ENCODE measurements around the gene RPS26. TPM values are rescaled to one million over a fixed set of nuclear protein-coding genes. Genes with fewer than 3 reads are reported as not detected.

The RPS26 gene
- total and polyA plus RNA-seq, 9 of the 15 experiments (the other 6 are each of a cell fraction or from before 2014, with no cell fraction given): 70.2 to 1,589 (median 852) TPM

DNA sequence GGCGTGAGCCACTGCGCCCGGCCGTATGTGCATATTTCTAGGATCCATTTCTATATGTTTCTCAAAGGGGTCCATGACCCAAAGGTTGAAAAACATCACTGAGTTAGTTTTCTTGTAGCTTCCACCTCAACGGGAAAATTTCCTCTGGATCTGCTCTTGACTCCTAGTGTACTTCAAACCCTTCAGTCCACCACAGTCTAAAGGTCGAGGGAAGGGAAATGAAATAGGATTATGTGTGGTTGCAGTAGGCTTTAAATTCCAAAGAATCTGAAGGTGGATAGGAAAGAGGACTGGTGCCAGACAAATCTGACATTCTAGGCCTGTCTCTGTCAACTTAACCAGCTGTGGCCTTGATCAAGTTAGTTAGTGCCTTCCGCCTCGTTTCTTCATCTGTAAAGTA lies 46.4 kb upstream of the RPS26 start:
- intact Hi-C loops (cut with micrococcal nuclease) (no loop called here), in situ Hi-C loops (cut with MboI) (loop anchor here (5.0 kb wide), 1 partner anchor 37 kb away; no protein-coding TSS in a partner anchor)
- H2AFZ ChIP-seq (ENCODE audit: low read depth, low read length): no peak overlapping the region
- CTCF ChIA-PET (ENCODE audit: low intra/inter-chr PET ratio): interaction anchor here (1.2 to 3.7 kb wide), 4 partner anchors 34 to 257 kb away, joined by 4 to 35 read pairs (median 12); partner anchors contain the start of gene RPS26
- peaks cover 46% of the 10 kb centered on the region for H3K36me3 ChIP-seq (ENCODE audit: control insufficient read depth, insufficient read depth, low read length)
- H3K79me2 ChIP-seq (ENCODE audit: control insufficient read depth, insufficient read depth, low read length): peaks cover 19% of the 10 kb centered on the region
- no peak overlapping the region for H3K4me2 ChIP-seq (ENCODE audit: insufficient read depth, low read length)
- no peak for TF ChIP-seq FOXK1 (CRISPR knock-in tag; IDR thresholded peaks at IDR 0.05; ENCODE audit: borderline replicate concordance)
- TF ChIP-seq, protein P1, sequence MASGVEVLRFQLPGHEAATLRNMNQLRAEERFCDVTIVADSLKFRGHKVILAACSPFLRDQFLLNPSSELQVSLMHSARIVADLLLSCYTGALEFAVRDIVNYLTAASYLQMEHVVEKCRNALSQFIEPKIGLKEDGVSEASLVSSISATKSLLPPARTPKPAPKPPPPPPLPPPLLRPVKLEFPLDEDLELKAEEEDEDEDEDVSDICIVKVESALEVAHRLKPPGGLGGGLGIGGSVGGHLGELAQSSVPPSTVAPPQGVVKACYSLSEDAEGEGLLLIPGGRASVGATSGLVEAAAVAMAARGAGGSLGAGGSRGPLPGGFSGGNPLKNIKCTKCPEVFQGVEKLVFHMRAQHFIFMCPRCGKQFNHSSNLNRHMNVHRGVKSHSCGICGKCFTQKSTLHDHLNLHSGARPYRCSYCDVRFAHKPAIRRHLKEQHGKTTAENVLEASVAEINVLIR (CRISPR knock-in tag; IDR thresholded peaks at IDR 0.05): no peak
- TF ChIP-seq MAFF (IDR thresholded peaks at IDR 0.05; ENCODE audit: low read length): no peak
- no peak for TF ChIP-seq POLR3G (IDR thresholded peaks at IDR 0.05; ENCODE audit: extremely low read depth, insufficient read length, insufficient replicate concordance)
- TF ChIP-seq ATF7 (IDR thresholded peaks at IDR 0.05): no peak
- TF ChIP-seq XRCC4 (IDR thresholded peaks at IDR 0.05; ENCODE audit: extremely low read depth, insufficient read depth, insufficient read length): no peak
- TF ChIP-seq, protein P2, sequence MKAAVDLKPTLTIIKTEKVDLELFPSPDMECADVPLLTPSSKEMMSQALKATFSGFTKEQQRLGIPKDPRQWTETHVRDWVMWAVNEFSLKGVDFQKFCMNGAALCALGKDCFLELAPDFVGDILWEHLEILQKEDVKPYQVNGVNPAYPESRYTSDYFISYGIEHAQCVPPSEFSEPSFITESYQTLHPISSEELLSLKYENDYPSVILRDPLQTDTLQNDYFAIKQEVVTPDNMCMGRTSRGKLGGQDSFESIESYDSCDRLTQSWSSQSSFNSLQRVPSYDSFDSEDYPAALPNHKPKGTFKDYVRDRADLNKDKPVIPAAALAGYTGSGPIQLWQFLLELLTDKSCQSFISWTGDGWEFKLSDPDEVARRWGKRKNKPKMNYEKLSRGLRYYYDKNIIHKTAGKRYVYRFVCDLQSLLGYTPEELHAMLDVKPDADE (conservative IDR thresholded peaks at IDR 0.05; ENCODE audit: control insufficient read depth, low read depth, low read length): no peak
- no peak for TF ChIP-seq TCF7L2 (IDR thresholded peaks at IDR 0.05; ENCODE audit: low read depth, low read length)
- no peak for TF ChIP-seq ZNF324 (CRISPR knock-in tag; IDR thresholded peaks at IDR 0.05)
- no peak for TF ChIP-seq ILK (tag; IDR thresholded peaks at IDR 0.05; ENCODE audit: borderline replicate concordance, low read depth)
- TF ChIP-seq, protein P3, sequence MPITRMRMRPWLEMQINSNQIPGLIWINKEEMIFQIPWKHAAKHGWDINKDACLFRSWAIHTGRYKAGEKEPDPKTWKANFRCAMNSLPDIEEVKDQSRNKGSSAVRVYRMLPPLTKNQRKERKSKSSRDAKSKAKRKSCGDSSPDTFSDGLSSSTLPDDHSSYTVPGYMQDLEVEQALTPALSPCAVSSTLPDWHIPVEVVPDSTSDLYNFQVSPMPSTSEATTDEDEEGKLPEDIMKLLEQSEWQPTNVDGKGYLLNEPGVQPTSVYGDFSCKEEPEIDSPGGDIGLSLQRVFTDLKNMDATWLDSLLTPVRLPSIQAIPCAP (CRISPR knock-in tag; IDR thresholded peaks at IDR 0.05; ENCODE audit: borderline replicate concordance): no peak
- TF ChIP-seq SAFB (IDR thresholded peaks at IDR 0.05; ENCODE audit: borderline replicate concordance, low read depth, low read length): no peak
- TF ChIP-seq, protein P4, sequence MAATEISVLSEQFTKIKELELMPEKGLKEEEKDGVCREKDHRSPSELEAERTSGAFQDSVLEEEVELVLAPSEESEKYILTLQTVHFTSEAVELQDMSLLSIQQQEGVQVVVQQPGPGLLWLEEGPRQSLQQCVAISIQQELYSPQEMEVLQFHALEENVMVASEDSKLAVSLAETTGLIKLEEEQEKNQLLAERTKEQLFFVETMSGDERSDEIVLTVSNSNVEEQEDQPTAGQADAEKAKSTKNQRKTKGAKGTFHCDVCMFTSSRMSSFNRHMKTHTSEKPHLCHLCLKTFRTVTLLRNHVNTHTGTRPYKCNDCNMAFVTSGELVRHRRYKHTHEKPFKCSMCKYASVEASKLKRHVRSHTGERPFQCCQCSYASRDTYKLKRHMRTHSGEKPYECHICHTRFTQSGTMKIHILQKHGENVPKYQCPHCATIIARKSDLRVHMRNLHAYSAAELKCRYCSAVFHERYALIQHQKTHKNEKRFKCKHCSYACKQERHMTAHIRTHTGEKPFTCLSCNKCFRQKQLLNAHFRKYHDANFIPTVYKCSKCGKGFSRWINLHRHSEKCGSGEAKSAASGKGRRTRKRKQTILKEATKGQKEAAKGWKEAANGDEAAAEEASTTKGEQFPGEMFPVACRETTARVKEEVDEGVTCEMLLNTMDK (IDR thresholded peaks at IDR 0.05; ENCODE audit: borderline replicate concordance, insufficient read depth, low read depth, low read length, poor library complexity, severe bottlenecking): no peak
- no peak for TF ChIP-seq ZNF134 (CRISPR knock-in tag; conservative IDR thresholded peaks at IDR 0.05)
- TF ChIP-seq SAP30 (IDR thresholded peaks at IDR 0.05; ENCODE audit: borderline replicate concordance, insufficient read depth, low read depth, low read length, poor library complexity, severe bottlenecking): no peak
- TF ChIP-seq KDM2B (CRISPR knock-in tag; IDR thresholded peaks at IDR 0.05): no peak
- no TSS peak for BruUV-seq (replicated peaks)
- DNase-seq (ENCODE audit: extremely low read depth in 1 of 4, low spot score in 3 of 4) (no peak), ATAC-seq (no peak), FAIRE-seq (no peak)
- H3K9me3 ChIP-seq (replicated peaks; ENCODE audit: control insufficient read depth, insufficient read depth, low read depth, low read length): no peaks in the 10 kb centered on the region
- no peak overlapping the region for H3K27ac ChIP-seq (ENCODE audit: extremely low read depth, low read depth, low read length)
- 76% methylated on average over 8 of the region's 8 CpGs for WGBS (ENCODE audit: insufficient coverage, low coverage, missing lambda C conversion rate)
- H4K20me1 ChIP-seq (replicated peaks; ENCODE audit: control insufficient read depth, insufficient read depth, low read length): no peaks in the 10 kb centered on the region
- no peaks in the 10 kb centered on the region for H3K27me3 ChIP-seq (ENCODE audit: control insufficient read depth in 2 of 2, insufficient read depth in 2 of 2, low read length in 2 of 2)
- no peaks in the 10 kb centered on the region for H3K9me1 ChIP-seq (ENCODE audit: control insufficient read depth, insufficient read depth, low read length)
- no peak overlapping the region for H3K4me3 ChIP-seq
- H3K9ac ChIP-seq (ENCODE audit: insufficient read depth in 1 of 2, low read depth in 2 of 2, low read length in 2 of 2): no peak overlapping the region
- POLR2A ChIA-PET: interaction anchor here (1.2 to 5.1 kb wide), 8 partner anchors 10 to 109 kb away, joined by 3 to 31 read pairs (median 6); partner anchors contain the start of genes IKZF4, PA2G4 and RAB5B
- H3K4me1 ChIP-seq (replicated peaks in 1 of 2; ENCODE audit: control insufficient read depth in 2 of 2, insufficient read depth in 2 of 2, low read length in 2 of 2): peaks cover 3 to 14% of the 10 kb centered on the region in 2 experiments; a peak in 4 of 5 replicates
